Loucy (cell line): ENCODE measurements around the gene WRAP73.

Experiments used
- EZH2phosphoT487 ChIP-seq: fragments of 200-600 bp; IDR thresholded peaks from 2 replicates; pipeline ENCODE4 v1.6.1; 2018; ENCODE audit warnings: antibody characterized with exemption, mild to moderate bottlenecking, moderate library complexity, borderline replicate concordance
- TF ChIP-seq, protein P1 (sequence below): fragments of 200-600 bp; sonication (generic); conservative IDR thresholded peaks from 2 replicates; pipeline ENCODE4 v1.5.1; 2014; ENCODE audit warnings: mild to moderate bottlenecking, antibody characterized with exemption, low read length

- TF ChIP-seq, protein P1, sequence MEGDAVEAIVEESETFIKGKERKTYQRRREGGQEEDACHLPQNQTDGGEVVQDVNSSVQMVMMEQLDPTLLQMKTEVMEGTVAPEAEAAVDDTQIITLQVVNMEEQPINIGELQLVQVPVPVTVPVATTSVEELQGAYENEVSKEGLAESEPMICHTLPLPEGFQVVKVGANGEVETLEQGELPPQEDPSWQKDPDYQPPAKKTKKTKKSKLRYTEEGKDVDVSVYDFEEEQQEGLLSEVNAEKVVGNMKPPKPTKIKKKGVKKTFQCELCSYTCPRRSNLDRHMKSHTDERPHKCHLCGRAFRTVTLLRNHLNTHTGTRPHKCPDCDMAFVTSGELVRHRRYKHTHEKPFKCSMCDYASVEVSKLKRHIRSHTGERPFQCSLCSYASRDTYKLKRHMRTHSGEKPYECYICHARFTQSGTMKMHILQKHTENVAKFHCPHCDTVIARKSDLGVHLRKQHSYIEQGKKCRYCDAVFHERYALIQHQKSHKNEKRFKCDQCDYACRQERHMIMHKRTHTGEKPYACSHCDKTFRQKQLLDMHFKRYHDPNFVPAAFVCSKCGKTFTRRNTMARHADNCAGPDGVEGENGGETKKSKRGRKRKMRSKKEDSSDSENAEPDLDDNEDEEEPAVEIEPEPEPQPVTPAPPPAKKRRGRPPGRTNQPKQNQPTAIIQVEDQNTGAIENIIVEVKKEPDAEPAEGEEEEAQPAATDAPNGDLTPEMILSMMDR, result no peak
- TF ChIP-seq EZH2phosphoT487, result no peak
Measured at GRCh38 chr1:3586986-3587759, 62.7 kb downstream of the WRAP73 start.
